DMS114 treated with DMSO at 0.1 percent for 48 hours (cell line): ENCODE measurements around the gene FEM1A.
"Not testable (repeated sequence)": the region's sequence is repeated elsewhere in the genome, so short reads cannot be mapped to it uniquely, and the experiment has no call there.

Experiments
- DNase-seq: peaks from one replicate; lab custom pipeline; 2025; ENCODE audit not compliant: unreplicated experiment; lab: John Stamatoyannopoulos, UW

FEM1A gene

GRCh38 chr19:4811328-4812131 is 20.0 kb downstream of the FEM1A start:
- no peak for DNase-seq

- no peak for DNase-seq
Measured at GRCh38 chr19:4814625-4815425, 23.3 kb downstream of the FEM1A start.

- DNase-seq: peak; percentile 55
Measured at GRCh38 chr19:4815426-4816201, 24.1 kb downstream of the FEM1A start.

- no peak for DNase-seq
Measured at GRCh38 chr19:4816202-4816949, 24.8 kb downstream of the FEM1A start.

GRCh38 chr19:4816950-4817278 is 25.4 kb downstream of the FEM1A start:
- no peak for DNase-seq

- DNase-seq: no peak
Measured at GRCh38 chr19:4817467-4818277, 26.1 kb downstream of the FEM1A start.

GRCh38 chr19:4821265-4821664 is 29.7 kb downstream of the FEM1A start:
- DNase-seq: no peak

- DNase-seq: not testable (repeated sequence)
Measured at GRCh38 chr19:4822354-4822753, 30.8 kb downstream of the FEM1A start.

GRCh38 chr19:4823577-4823976 is 32.0 kb downstream of the FEM1A start:
- no peak for DNase-seq

- no peak for DNase-seq
Measured at GRCh38 chr19:4829001-4829712, 37.6 kb downstream of the FEM1A start.

- DNase-seq: no peak
Measured at GRCh38 chr19:4830332-4830731, 38.8 kb downstream of the FEM1A start.

- no peak for DNase-seq
Measured at GRCh38 chr19:4830768-4831265, 39.3 kb downstream of the FEM1A start.

GRCh38 chr19:4831304-4831978 is 39.9 kb downstream of the FEM1A start, which contains the start of gene TICAM1:
Gene TICAM1 (minus strand): TSS chr19:4831712. CDS start chr19:4818377, 13,335 bp downstream.
- DNase-seq: no peak

GRCh38 chr19:4831979-4832340 is 40.4 kb downstream of the FEM1A start:
- not testable (repeated sequence) for DNase-seq

GRCh38 chr19:4832776-4833175 is 41.2 kb downstream of the FEM1A start:
- DNase-seq: no peak

- no peak for DNase-seq
Measured at GRCh38 chr19:4839192-4839591, 47.7 kb downstream of the FEM1A start.

- no peak for DNase-seq
Measured at GRCh38 chr19:4843647-4843965, 52.1 kb downstream of the FEM1A start.

- DNase-seq: no peak
Measured at GRCh38 chr19:4844348-4845179, 53.0 kb downstream of the FEM1A start.
